Thoracic aorta (tissue), 2 donors: Measurements from ENCODE around the gene SH3BP4. TPM values are rescaled to one million over a fixed set of nuclear protein-coding genes. Genes with fewer than 3 reads are reported as not detected.

Source experiments
- ATAC-seq: fragments of 150-250 bp; one replicate; pipeline ENCODE4 v1.8.0; 2017; ENCODE audit warnings: low read depth; ENCODE audit not compliant: insufficient number of reproducible peaks, low FRiP score
- DNase-seq: peaks from one replicate; pipeline ENCODE4 v3.0.0-alpha.2; 2020; ENCODE audit warnings: low spot score
- H3K27ac ChIP-seq, 2 donors: fragments of 200-600 bp; sonication (generic); 1 replicate in 1 of 2; 2 replicates in 1 of 2; pipeline ENCODE4 v1.5.1; 2016; ENCODE audit warnings: mild to moderate bottlenecking in 2 of 2, moderate library complexity in 2 of 2
- H3K27me3 ChIP-seq: fragments of 200-600 bp; sonication (generic); replicated peaks from 2 replicates; pipeline ENCODE4 v1.6.0; 2016; ENCODE audit warnings: mild to moderate bottlenecking; ENCODE audit not compliant: insufficient read depth
- H3K36me3 ChIP-seq: fragments of 200-600 bp; sonication (generic); one replicate; pipeline ENCODE4 v1.5.1; 2016
- H3K4me1 ChIP-seq, 2 donors: fragments of 200-600 bp; sonication (generic); 1 replicate in 1 of 2; 2 replicates in 1 of 2; pipeline versions ENCODE4 v1.5.1 to v1.6.0; 2016; ENCODE audit warnings: low read depth in 2 of 2, mild to moderate bottlenecking in 1 of 2; ENCODE audit not compliant: control insufficient read depth in 1 of 2
- H3K4me3 ChIP-seq: fragments of 200-600 bp; sonication (generic); 2 replicates; pipeline ENCODE4 v1.5.1; 2016; ENCODE audit warnings: mild to moderate bottlenecking
- H3K9me3 ChIP-seq: fragments of 200-600 bp; sonication (generic); 2 replicates; pipeline ENCODE4 v1.5.1; 2016
- total RNA-seq, 2 donors: library from RNA; depleted of rRNA; stranded (reverse); fragments of >200 nt; gene quantifications; one replicate each; pipeline versions ENCODE4 v1.1.0 to v1.2.3, GENCODE V29; 2016
- TF ChIP-seq, protein P1 (sequence below): fragments of 200-600 bp; sonication (generic); IDR thresholded peaks from one replicate; pipeline ENCODE4 v1.5.1; 2019; ENCODE audit warnings: antibody characterized with exemption

SH3BP4 gene
- total RNA-seq, 2 donors from 2014 or later: 24.0 to 32.4 TPM

DNA sequence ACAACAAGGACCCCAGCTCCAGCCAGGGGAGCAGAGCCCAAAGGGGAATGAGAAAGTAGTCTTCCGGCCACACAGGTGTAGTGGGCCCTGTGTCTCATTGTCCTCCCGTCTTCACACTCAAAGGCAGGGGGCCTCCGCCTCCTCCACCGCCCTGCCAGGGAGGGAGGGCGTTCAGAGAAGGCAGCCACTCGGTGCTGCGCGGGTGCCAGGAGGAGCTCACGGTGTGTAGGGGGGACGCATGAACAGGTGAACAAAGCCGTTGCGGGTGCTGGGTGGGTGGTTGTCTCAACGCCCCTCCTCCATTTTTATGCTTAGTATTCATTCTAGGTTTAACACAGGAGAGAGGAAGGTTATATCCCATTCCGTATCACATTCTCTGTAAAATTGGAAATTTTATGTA, 36.7 kb downstream of the SH3BP4 start:
- H3K27ac ChIP-seq: peak overlapping the region; percentile 59 to 61
- no peak for ATAC-seq
- H3K9me3 ChIP-seq: no peaks in the 10 kb centered on the region

GRCh38 chr2:234989183-234989701, 37.4 kb downstream of the SH3BP4 start:
- Histone ChIP-seq H3K4me3 (peak overlapping the region; percentile 16), H3K27me3 (no peaks in the 10 kb centered on the region), H3K4me1 (peaks cover 21 to 38% of the 10 kb centered on the region in 2 donors), H3K9me3 (no peaks in the 10 kb centered on the region), H3K27ac (peak overlapping the region; percentile 59 to 61), H3K36me3 (no peaks in the 10 kb centered on the region)
- ATAC-seq (peak; percentile 82), DNase-seq (peak; percentile 89)
- TF ChIP-seq, protein P1, sequence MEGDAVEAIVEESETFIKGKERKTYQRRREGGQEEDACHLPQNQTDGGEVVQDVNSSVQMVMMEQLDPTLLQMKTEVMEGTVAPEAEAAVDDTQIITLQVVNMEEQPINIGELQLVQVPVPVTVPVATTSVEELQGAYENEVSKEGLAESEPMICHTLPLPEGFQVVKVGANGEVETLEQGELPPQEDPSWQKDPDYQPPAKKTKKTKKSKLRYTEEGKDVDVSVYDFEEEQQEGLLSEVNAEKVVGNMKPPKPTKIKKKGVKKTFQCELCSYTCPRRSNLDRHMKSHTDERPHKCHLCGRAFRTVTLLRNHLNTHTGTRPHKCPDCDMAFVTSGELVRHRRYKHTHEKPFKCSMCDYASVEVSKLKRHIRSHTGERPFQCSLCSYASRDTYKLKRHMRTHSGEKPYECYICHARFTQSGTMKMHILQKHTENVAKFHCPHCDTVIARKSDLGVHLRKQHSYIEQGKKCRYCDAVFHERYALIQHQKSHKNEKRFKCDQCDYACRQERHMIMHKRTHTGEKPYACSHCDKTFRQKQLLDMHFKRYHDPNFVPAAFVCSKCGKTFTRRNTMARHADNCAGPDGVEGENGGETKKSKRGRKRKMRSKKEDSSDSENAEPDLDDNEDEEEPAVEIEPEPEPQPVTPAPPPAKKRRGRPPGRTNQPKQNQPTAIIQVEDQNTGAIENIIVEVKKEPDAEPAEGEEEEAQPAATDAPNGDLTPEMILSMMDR: no peak

More for the DNA sequence above, 36.7 kb downstream of the SH3BP4 start:
- TF ChIP-seq, protein P1: no peak
- no peaks in the 10 kb centered on the region for H3K27me3 ChIP-seq
- no peaks in the 10 kb centered on the region for H3K36me3 ChIP-seq
- H3K4me1 ChIP-seq: peaks cover 21 to 40% of the 10 kb centered on the region in 2 donors
- DNase-seq: no peak
- no peak overlapping the region for H3K4me3 ChIP-seq

- no peaks in the 10 kb centered on the region for H3K27me3 ChIP-seq
- no peak for DNase-seq
- no peaks in the 10 kb centered on the region for H3K9me3 ChIP-seq
- peaks cover 21 to 38% of the 10 kb centered on the region in 2 donors for H3K4me1 ChIP-seq
- H3K27ac ChIP-seq: peak overlapping the region in 1 of 2 donors; percentile 59
- TF ChIP-seq, protein P1: no peak
- no peak for ATAC-seq
- H3K4me3 ChIP-seq: no peak overlapping the region
- no peaks in the 10 kb centered on the region for H3K36me3 ChIP-seq
Measured at GRCh38 chr2:234990300-234990699, 38.5 kb downstream of the SH3BP4 start.

DNA sequence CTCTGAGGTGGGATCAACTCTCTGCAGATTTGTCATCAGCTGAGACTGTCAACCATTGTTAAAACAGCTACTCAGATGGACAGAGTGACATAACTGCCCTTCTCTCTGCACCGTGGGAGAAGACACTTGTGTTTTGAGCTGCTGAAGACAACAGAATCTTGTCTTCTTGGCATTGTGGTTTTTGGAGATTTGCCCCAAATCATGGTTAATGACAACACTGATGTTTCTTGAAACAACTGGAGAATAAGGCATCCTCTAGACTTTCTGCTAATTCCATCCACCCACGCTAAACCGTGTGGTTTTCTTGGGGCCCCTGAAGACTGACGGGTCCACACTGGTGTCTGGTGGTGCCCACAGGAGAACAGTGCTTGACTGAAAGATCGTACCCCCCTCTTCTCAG, 39.5 kb downstream of the SH3BP4 start:
- no peaks in the 10 kb centered on the region for H3K9me3 ChIP-seq
- H3K4me3 ChIP-seq: no peak overlapping the region
- no peak for DNase-seq
- H3K27me3 ChIP-seq: no peaks in the 10 kb centered on the region
- no peak for ATAC-seq
- H3K27ac ChIP-seq: no peak overlapping the region
- TF ChIP-seq, protein P1: no peak
- H3K4me1 ChIP-seq: peaks cover 24 to 46% of the 10 kb centered on the region in 2 donors
- H3K36me3 ChIP-seq: no peaks in the 10 kb centered on the region

- TF ChIP-seq, protein P1: no peak
- Histone ChIP-seq H3K9me3 (no peaks in the 10 kb centered on the region), H3K36me3 (no peaks in the 10 kb centered on the region), H3K27ac (no peak overlapping the region), H3K27me3 (no peaks in the 10 kb centered on the region), H3K4me1 (peaks cover 24 to 51% of the 10 kb centered on the region in 2 donors), H3K4me3 (no peak overlapping the region)
- ATAC-seq: no peak
- DNase-seq: no peak
Measured at GRCh38 chr2:234991793-234992192, 40.0 kb downstream of the SH3BP4 start.
